HepG2 (cell line): ENCODE data around the gene VAC14. TPM values are rescaled to one million over a fixed set of nuclear protein-coding genes. Genes with fewer than 3 reads are reported as not detected.

Experiments used
- ATAD3A ChIP-seq: sonication (generic); formaldehyde crosslinking; IDR thresholded peaks from 2 replicates; pipeline ENCODE4 v1.4.0; 2020; ENCODE audit warnings: missing genetic modification reagents
- CAMTA2 ChIP-seq: sonication (generic); formaldehyde crosslinking; IDR thresholded peaks from 2 replicates; pipeline ENCODE4 v1.4.0; 2020; ENCODE audit warnings: mild to moderate bottlenecking, missing genetic modification reagents, borderline replicate concordance
- E2F2 ChIP-seq: sonication (generic); formaldehyde crosslinking; IDR thresholded peaks from 2 replicates; pipeline ENCODE4 v1.4.0; 2020; ENCODE audit warnings: missing genetic modification reagents, borderline replicate concordance
- FOXC1 ChIP-seq: sonication (generic); formaldehyde crosslinking; IDR thresholded peaks from 2 replicates; pipeline ENCODE4 v1.8.0; 2022; ENCODE audit warnings: mild to moderate bottlenecking, missing genetic modification reagents, borderline replicate concordance
- GLI4 ChIP-seq: sonication (generic); formaldehyde crosslinking; IDR thresholded peaks from 2 replicates; pipeline ENCODE4 v1.5.1; 2020; ENCODE audit warnings: missing genetic modification reagents, mild to moderate bottlenecking, moderate library complexity, borderline replicate concordance
- NCOR1 ChIP-seq: fragments of 200-600 bp; sonication (generic); IDR thresholded peaks from 2 replicates; pipeline ENCODE4 v1.7.0; 2017; ENCODE audit warnings: antibody characterized with exemption, low read length, borderline replicate concordance
- REL ChIP-seq: sonication (generic); formaldehyde crosslinking; conservative IDR thresholded peaks from 2 replicates; pipeline ENCODE4 v1.8.0; 2022; ENCODE audit warnings: mild to moderate bottlenecking, missing genetic modification reagents, moderate library complexity
- SCMH1 ChIP-seq: sonication (generic); formaldehyde crosslinking; IDR thresholded peaks from 2 replicates; pipeline ENCODE4 v1.9.0; 2021; ENCODE audit warnings: missing genetic modification reagents, mild to moderate bottlenecking, borderline replicate concordance
- SMC3 ChIP-seq: IDR thresholded peaks from 2 replicates; pipeline ENCODE4 v1.6.1; 2011; ENCODE audit warnings: low read length, improper control_type of control experiment
- SOX13 ChIP-seq, 3 experiments: fragments of 450-650 bp in 1 of 3; sonication (generic) in 1 of 3; formaldehyde crosslinking in 1 of 3; IDR thresholded peaks in 2 of 3; conservative IDR thresholded peaks in 1 of 3; 2 replicates each; pipeline versions ENCODE4 v1.5.0 to v1.6.1; 2016 to 2020; ENCODE audit warnings: antibody characterized with exemption in 1 of 3, mild to moderate bottlenecking in 1 of 3, missing compliant biosample characterization in 1 of 3, missing genetic modification reagents in 1 of 3, moderate library complexity in 1 of 3
- ZEB1 ChIP-seq: IDR thresholded peaks from 2 replicates; pipeline ENCODE4 v1.6.1; 2012; ENCODE audit warnings: mild to moderate bottlenecking, low read depth, inconsistent platforms; ENCODE audit not compliant: insufficient replicate concordance
- ZFP41 ChIP-seq: sonication (generic); formaldehyde crosslinking; IDR thresholded peaks from 2 replicates; pipeline ENCODE4 v1.4.0; 2020; ENCODE audit warnings: mild to moderate bottlenecking, missing genetic modification reagents, borderline replicate concordance
- ZNF205 ChIP-seq: IDR thresholded peaks from 2 replicates; pipeline ENCODE4 v1.6.1; 2018; ENCODE audit warnings: missing biosample characterization, missing genetic modification reagents
- ZNF224 ChIP-seq: sonication (generic); formaldehyde crosslinking; IDR thresholded peaks from 2 replicates; pipeline ENCODE4 v1.5.0; 2020; ENCODE audit warnings: mild to moderate bottlenecking, missing genetic modification reagents
- ZNF570 ChIP-seq: sonication (generic); formaldehyde crosslinking; IDR thresholded peaks from 2 replicates; pipeline ENCODE4 v1.4.0; 2020; ENCODE audit warnings: mild to moderate bottlenecking, missing genetic modification reagents, borderline replicate concordance
- ZNF576 ChIP-seq: sonication (generic); formaldehyde crosslinking; IDR thresholded peaks from 2 replicates; pipeline ENCODE4 v1.4.0; 2020; ENCODE audit warnings: mild to moderate bottlenecking, missing genetic modification reagents
- polyA plus RNA-seq, 8 experiments: library from polyadenylated mRNA; depleted of rRNA in 3 of 8; stranded (reverse) in 7 of 8; unstranded in 1 of 8; fragments of >200 nt; fragmentation: Illumina TruSeq in 4 of 8; extraction: Trizol in 4 of 8; gene quantifications; 2 replicates each; pipeline versions ENCODE4 v1.2.1 to v1.2.3, GENCODE V29; 2011 to 2016; ENCODE audit warnings: low read depth in 4 of 8, missing spikeins in 1 of 8, mixed read lengths in 1 of 8; ENCODE audit not compliant: insufficient read depth in 1 of 8
- total RNA-seq, 5 experiments: library from RNA; depleted of rRNA; stranded (reverse); fragments of >200 nt; fragmentation: Illumina TruSeq; extraction: Trizol; gene quantifications; 2 replicates each; pipeline ENCODE4 v1.2.3, GENCODE V29; 2016; ENCODE audit warnings: low read depth in 1 of 5
- TF ChIP-seq, protein P1 (sequence below): sonication (generic); formaldehyde crosslinking; IDR thresholded peaks from 2 replicates; pipeline ENCODE4 v1.8.0; 2022; ENCODE audit warnings: mild to moderate bottlenecking, missing genetic modification reagents; ENCODE audit not compliant: insufficient replicate concordance
- TF ChIP-seq, protein P2 (sequence below): sonication (generic); formaldehyde crosslinking; IDR thresholded peaks from 2 replicates; pipeline ENCODE4 v1.4.0; 2020; ENCODE audit warnings: missing genetic modification reagents
- TF ChIP-seq, protein P3 (sequence below): sonication (generic); formaldehyde crosslinking; IDR thresholded peaks from 2 replicates; pipeline ENCODE4 v1.8.1; 2023; ENCODE audit warnings: missing genetic modification reagents, inconsistent platforms, borderline replicate concordance

The VAC14 gene
- total and polyA plus RNA-seq, 2 of the 13 experiments (the other 11 are each of a cell fraction or from before 2014, with no cell fraction given): 23.5 to 24.6 TPM

- TF ChIP-seq ZNF224 (CRISPR knock-in tag) (no peak), E2F2 (no peak), SOX13 (IDR thresholded peaks at IDR 0.05) (peak; percentile 29; the same call in 1 of the 2 replicates), SOX13 (CRISPR knock-in tag; conservative IDR thresholded peaks at IDR 0.05 in 1 of 2, IDR thresholded peaks at IDR 0.05 in 1 of 2) (peak in 1 of 2 experiments; percentile 82; a peak in 2 of 4 replicates), SCMH1 (no peak), ZNF570 (CRISPR knock-in tag) (no peak), FOXC1 (peak; percentile 46; the same call in 1 of the 2 replicates), ZNF205 (CRISPR knock-in tag) (0 out of 2 replicates have a peak, but pooled peaks have one; percentile 31), SMC3 (peak; percentile 4; the same call in 1 of the 2 replicates), ZNF576 (CRISPR knock-in tag) (no peak), ZEB1 (no peak), ATAD3A (CRISPR knock-in tag) (no peak), GLI4 (CRISPR knock-in tag) (no peak; the same call in 1 of the 2 replicates), REL (CRISPR knock-in tag) (no peak), ZFP41 (CRISPR knock-in tag) (peak; percentile 77; the same call in 1 of the 2 replicates), NCOR1 (no peak; the same call in 1 of the 2 replicates), CAMTA2 (no peak)
- TF ChIP-seq, protein P1, sequence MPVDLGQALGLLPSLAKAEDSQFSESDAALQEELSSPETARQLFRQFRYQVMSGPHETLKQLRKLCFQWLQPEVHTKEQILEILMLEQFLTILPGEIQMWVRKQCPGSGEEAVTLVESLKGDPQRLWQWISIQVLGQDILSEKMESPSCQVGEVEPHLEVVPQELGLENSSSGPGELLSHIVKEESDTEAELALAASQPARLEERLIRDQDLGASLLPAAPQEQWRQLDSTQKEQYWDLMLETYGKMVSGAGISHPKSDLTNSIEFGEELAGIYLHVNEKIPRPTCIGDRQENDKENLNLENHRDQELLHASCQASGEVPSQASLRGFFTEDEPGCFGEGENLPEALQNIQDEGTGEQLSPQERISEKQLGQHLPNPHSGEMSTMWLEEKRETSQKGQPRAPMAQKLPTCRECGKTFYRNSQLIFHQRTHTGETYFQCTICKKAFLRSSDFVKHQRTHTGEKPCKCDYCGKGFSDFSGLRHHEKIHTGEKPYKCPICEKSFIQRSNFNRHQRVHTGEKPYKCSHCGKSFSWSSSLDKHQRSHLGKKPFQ (CRISPR knock-in tag): no peak
- TF ChIP-seq, protein P2, sequence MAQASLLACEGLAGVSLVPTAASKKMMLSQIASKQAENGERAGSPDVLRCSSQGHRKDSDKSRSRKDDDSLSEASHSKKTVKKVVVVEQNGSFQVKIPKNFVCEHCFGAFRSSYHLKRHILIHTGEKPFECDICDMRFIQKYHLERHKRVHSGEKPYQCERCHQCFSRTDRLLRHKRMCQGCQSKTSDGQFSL: no peak; the same call in 1 of the 2 replicates
- TF ChIP-seq, protein P3, sequence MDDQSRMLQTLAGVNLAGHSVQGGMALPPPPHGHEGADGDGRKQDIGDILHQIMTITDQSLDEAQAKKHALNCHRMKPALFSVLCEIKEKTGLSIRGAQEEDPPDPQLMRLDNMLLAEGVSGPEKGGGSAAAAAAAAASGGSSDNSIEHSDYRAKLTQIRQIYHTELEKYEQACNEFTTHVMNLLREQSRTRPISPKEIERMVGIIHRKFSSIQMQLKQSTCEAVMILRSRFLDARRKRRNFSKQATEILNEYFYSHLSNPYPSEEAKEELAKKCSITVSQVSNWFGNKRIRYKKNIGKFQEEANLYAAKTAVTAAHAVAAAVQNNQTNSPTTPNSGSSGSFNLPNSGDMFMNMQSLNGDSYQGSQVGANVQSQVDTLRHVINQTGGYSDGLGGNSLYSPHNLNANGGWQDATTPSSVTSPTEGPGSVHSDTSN: 0 out of 2 replicates have a peak, but pooled peaks have one; percentile 42
These were observed 119.3 kb downstream of the VAC14 start (continued) for GRCh38 chr16:70681382-70682238.
